Psoas muscle (tissue), 8 donors: Measurements from ENCODE around the gene MARK3. TPM values are rescaled to one million over a fixed set of nuclear protein-coding genes. Genes with fewer than 3 reads are reported as not detected.

ENCODE experiments used
- ATAC-seq, 4 donors: fragments of 200-7000 bp; cut with Tn5 transposase; one replicate each; pipeline ENCODE4 v1.9.1; 2020; ENCODE audit warnings: moderate library complexity in 3 of 4, mild to moderate bottlenecking in 2 of 4
- DNase-seq, 2 donors: peaks; one replicate each; pipeline ENCODE4 v3.0.0-alpha.2; 2020
- H3K27ac ChIP-seq: fragments of 200-600 bp; one replicate; pipeline ENCODE4 v1.8.0; 2022
- H3K27me3 ChIP-seq, 3 donors: fragments of 200-600 bp in 1 of 3; one replicate each; pipeline versions ENCODE4 v1.6.1 to v1.8.0; 2013 to 2022; ENCODE audit warnings: low read length in 2 of 3, mild to moderate bottlenecking in 2 of 3, moderate library complexity in 1 of 3; ENCODE audit not compliant: insufficient read depth in 3 of 3
- H3K36me3 ChIP-seq, 2 donors: fragments of 200-600 bp in 1 of 2; one replicate each; pipeline versions ENCODE4 v1.6.1 to v1.8.0; 2013 to 2022; ENCODE audit warnings: low read depth in 1 of 2, mild to moderate bottlenecking in 1 of 2, moderate library complexity in 1 of 2; ENCODE audit not compliant: insufficient read depth in 1 of 2
- H3K4me1 ChIP-seq: fragments of 200-600 bp; one replicate; pipeline ENCODE4 v1.8.0; 2022
- H3K4me3 ChIP-seq: fragments of 200-600 bp; one replicate; pipeline ENCODE4 v1.8.0; 2022; ENCODE audit warnings: mild to moderate bottlenecking
- H3K9me3 ChIP-seq: fragments of 200-600 bp; one replicate; pipeline ENCODE4 v1.8.0; 2022
- CTCF ChIP-seq: fragments of 200-600 bp; IDR thresholded peaks from one replicate; pipeline ENCODE4 v1.8.0; 2022; ENCODE audit warnings: antibody characterized with exemption
- WGBS, 3 donors: extraction: QIAGEN DNeasy Blood & Tissue Kit; methylation state at CpG; one replicate each; pipeline versions ENCODE4 v1.1.6 to v1.1.7; 2013; 5-methylcytosine and 5-hydroxymethylcytosine counted together
- intact Hi-C, 2 donors: fragments of 100-400 bp; cut with DNase I; formaldehyde crosslinking; loops; one replicate each; pipeline versions ENCODE4 v1.11.0 to v1.14.2; 2022
- polyA plus RNA-seq, 3 donors: library from polyadenylated mRNA; stranded (reverse); fragments of 200-250 nt; gene quantifications; one replicate each; pipeline ENCODE4 v1.2.3, GENCODE V29; 2013
- total RNA-seq, 4 donors: library from RNA; stranded (reverse); fragmentation: NEBNext Ultra II Directional in 2 of 4; extraction: Animal tissue kit (Norgen Biotek cat#: 25700) in 2 of 4; gene quantifications; one replicate each; pipeline versions ENCODE4 v1.2.1 to v1.2.4, GENCODE V29; 2021 to 2023
- donor health status: healthy with polysubstance abuse.
- donor health status: DM: no; HTN: no; CAD: no; lungs with moderate emphysema.
- donor health status: Bipolar disorder and iron deficiency.
- donor health status: healthy.
- donor health status: DM: yes; HTN: yes; CAD: no.
- donor health status: DM: no; HTN: no; CAD: no.
- donor health status: DM: no; HTN: no; CAD: no.
- donor health status: DM: yes; HTN: yes; CAD: no.

Gene MARK3
- total and polyA plus RNA-seq, 7 donors, result 46.1 to 89.2 (median 63.9) TPM

GRCh38 chr14:103502877-103503276 is 117.7 kb downstream of the MARK3 start:
- DNase-seq (no peak), ATAC-seq (no peak)
- Histone ChIP-seq H3K27ac (no peak overlapping the region), H3K36me3 (peaks cover 10 to 91% of the 10 kb centered on the region in 2 donors), H3K4me1 (peaks cover 7% of the 10 kb centered on the region), H3K9me3 (no peaks in the 10 kb centered on the region), H3K4me3 (no peak overlapping the region), H3K27me3 (no peaks in the 10 kb centered on the region)
- 95 to 96% (median 95%) methylated on average over 18 of the region's 18 CpGs for WGBS, 3 donors
- intact Hi-C loops, result no loop called here
- no peak for TF ChIP-seq CTCF

GRCh38 chr14:103503296-103503695 is 118.1 kb downstream of the MARK3 start:
- Histone ChIP-seq H3K4me1 (peaks cover 7% of the 10 kb centered on the region), H3K4me3 (no peak overlapping the region), H3K27ac (no peak overlapping the region), H3K27me3 (no peaks in the 10 kb centered on the region), H3K36me3 (peaks cover 10 to 91% of the 10 kb centered on the region in 2 donors), H3K9me3 (no peaks in the 10 kb centered on the region)
- WGBS, 3 donors, result 91 to 95% (median 94%) methylated on average over 12 of the region's 12 CpGs
- ATAC-seq (no peak), DNase-seq (no peak)
- no peak for TF ChIP-seq CTCF
- intact Hi-C loops, result no loop called here

GRCh38 chr14:103504991-103505565 is 119.9 kb downstream of the MARK3 start:
- no peak for ATAC-seq
- intact Hi-C loops, result no loop called here
- no peak for DNase-seq
- Histone ChIP-seq H3K36me3 (peaks cover 13 to 91% of the 10 kb centered on the region in 2 donors), H3K27me3 (no peaks in the 10 kb centered on the region), H3K27ac (no peak overlapping the region), H3K4me3 (no peak overlapping the region), H3K4me1 (peaks cover 6% of the 10 kb centered on the region), H3K9me3 (no peaks in the 10 kb centered on the region)
- WGBS, 3 donors, result 79 to 83% (median 81%) methylated on average over 8 of the region's 8 CpGs
- no peak for TF ChIP-seq CTCF

GRCh38 chr14:103507751-103508150 is 122.5 kb downstream of the MARK3 start:
- H3K36me3 ChIP-seq, result peaks cover 7 to 85% of the 10 kb centered on the region in 2 donors
- H3K27ac ChIP-seq, result no peak overlapping the region
- no peak for ATAC-seq
- no peaks in the 10 kb centered on the region for H3K27me3 ChIP-seq
- intact Hi-C loops, result no loop called here
- peaks cover 5% of the 10 kb centered on the region for H3K4me1 ChIP-seq
- H3K4me3 ChIP-seq, result no peak overlapping the region
- DNase-seq, result no peak
- no peak for TF ChIP-seq CTCF
- H3K9me3 ChIP-seq, result no peaks in the 10 kb centered on the region
- WGBS, 3 donors, result 86 to 90% (median 88%) methylated on average over 3 of the region's 3 CpGs
